GM21529 (cell line): Measurements from ENCODE around the gene DLGAP3.
"Not testable (repeated sequence)": the region's sequence is repeated elsewhere in the genome, so short reads cannot be mapped to it uniquely, and the experiment has no call there.

Experiments used
- ATAC-seq: cut with Tn5 transposase; IDR thresholded peaks from one replicate; pipeline ENCODE4 v1.9.1; 2021; ENCODE audit not compliant: unreplicated experiment

DLGAP3 gene

DNA sequence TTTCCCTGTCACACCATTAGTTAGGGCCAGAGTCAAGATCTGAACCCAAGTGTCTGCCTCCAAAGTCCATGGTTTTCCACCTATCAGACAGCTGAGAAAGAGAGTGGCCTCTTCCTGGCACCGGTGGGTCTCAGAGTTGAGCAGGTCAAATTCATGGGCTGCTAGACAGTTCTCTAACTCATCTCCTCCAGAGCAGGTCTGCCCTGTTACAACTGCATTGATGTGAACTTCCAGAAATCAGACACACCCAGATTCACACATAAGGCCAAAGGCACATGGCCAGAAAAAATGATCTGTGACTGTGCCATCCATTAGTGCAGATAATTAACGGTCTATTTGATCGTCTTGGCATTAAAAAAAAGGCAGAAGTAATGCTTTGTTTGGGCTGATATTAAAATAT is 87.4 kb downstream of the DLGAP3 start:
- ATAC-seq, result no peak

DNA sequence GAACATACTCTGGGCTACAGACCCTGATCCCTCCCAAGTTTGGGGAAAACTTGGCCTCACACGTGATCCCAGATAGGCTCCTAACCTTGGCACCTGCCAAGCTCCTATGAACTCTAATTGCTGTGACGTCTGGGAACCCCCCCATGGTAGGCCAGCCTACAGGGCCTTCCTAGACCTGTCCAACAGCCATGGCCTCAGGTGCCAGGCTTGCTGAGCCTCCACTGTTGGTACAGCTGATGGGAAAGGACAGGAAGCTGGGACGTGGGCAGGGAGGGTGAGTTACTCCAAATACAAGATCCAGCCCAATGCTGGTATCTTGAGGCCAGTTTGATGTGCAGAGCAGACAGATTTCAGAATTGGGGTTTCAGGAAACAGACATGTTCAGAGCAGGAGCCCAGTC is 89.0 kb downstream of the DLGAP3 start:
- ATAC-seq, result no peak

DNA sequence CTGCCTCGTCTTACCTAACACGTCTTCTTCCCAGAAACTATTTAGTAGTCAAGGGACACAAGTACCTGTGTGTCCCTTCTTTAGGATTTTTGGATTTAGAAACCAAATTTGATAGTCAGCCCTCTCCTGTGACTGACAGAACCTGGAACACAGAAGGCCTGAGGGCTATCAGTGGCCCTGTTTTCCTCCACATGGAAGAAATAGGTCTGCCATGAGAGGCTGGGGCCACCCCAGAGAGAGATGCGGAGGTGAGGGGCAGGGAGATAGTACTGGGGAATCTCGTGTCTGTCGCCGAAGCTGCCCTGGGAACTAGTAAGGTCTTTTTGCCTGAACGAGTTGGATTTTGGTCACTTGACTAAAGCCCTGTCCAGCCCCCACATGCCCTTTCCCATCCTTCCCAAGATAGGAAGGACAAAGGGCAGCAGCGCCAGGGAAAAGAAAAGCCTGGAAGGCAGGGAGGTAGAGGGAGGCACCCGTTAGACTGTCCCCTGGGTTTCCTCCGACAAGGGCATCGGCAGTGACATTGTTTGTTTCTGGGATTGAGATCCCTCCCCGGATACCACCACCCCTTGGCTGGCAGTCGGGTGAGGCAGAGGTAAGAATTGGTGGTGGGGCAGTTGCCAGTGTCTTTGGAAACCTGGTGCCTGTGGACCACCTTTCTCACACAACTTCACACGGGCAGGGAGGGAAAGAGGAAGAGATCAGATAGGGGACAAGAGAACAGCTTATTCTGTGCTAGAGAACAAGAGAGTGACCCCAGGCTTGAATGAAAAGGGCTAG is 89.7 kb downstream of the DLGAP3 start:
- no peak for ATAC-seq

DNA sequence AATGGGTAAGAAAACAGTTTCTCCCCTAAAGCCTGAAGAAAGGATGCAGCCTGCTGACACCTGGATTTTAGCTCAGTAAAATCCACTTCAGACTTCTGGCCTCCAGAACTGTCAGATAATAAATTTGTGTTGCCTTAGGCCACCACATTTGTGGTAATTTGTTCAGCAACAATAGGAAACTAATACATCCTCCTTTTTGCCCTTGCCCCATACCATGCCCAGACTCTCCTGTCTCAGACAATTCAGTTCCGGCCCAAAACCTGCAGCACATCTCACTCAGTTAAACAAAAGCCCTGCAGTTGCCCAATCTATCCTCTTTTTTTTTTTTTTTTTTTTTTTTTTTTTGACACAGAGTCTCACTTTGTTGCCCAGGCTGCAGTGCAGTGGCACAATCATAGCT is 95.7 kb downstream of the DLGAP3 start:
- ATAC-seq, result no peak

DNA sequence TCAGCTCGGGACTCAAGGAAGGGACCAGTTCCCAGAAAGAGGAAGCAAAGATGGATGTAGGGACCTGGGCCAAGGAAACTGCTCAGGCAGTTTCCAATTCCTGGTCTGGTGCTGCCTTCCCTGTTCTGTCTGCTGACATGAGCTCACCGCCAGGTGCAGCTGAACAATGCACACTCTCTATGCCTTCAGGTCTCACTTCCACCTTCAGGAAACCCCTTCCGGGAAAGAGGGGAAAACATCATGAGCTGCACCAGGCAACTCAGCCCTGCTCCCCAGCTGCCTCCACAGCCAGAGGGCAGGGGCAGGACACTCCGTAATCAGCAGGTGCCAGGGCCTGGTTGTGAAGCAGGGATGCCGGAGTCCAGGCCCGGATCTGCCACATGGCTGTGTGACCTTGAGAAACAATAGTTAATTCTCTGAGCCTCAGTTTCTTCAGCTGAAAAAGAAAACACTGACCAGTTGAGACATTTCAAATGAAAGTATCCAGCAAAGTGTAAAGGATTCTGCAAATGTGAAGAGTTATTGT is 97.7 kb downstream of the DLGAP3 start:
- no peak for ATAC-seq

DNA sequence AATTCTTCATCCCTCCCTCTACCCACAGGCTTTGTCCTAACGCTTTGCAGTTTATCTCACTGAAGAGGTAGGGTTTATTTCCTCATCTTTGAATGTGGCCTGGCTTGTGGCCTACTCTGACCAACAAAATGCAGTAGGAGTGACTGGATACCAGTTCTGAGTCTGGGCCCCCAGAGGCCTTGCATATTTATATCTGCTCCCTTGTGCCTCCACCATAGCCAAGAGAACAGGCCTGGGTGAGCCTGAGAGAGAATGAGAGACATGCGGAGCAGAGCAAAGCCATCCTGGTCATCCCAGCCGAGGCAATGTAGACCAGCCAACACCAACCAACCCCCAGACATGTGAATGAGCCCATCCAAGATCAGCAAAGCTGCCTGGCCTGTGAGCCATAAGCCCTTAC is 100.2 kb downstream of the DLGAP3 start:
- ATAC-seq, result no peak

DNA sequence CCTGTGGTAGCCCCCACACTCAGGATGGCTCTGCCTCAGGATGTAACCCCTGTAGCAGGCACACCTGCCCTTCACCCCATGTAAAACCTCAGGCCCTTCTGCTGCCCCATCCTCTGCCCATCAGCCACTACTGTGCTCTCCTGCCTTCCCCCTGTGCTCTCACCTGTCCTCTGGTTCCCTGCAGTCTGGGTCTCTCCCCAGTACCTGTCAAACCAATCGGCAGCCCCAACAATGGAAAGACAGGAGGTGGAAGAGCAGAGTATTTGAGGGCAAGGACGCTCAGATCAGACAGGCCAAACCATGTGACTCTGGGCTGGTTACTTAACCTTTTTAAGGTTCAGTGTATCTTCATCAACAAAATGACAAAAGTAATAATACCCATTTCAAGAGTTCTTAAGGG is 100.8 kb downstream of the DLGAP3 start:
- no peak for ATAC-seq

DNA sequence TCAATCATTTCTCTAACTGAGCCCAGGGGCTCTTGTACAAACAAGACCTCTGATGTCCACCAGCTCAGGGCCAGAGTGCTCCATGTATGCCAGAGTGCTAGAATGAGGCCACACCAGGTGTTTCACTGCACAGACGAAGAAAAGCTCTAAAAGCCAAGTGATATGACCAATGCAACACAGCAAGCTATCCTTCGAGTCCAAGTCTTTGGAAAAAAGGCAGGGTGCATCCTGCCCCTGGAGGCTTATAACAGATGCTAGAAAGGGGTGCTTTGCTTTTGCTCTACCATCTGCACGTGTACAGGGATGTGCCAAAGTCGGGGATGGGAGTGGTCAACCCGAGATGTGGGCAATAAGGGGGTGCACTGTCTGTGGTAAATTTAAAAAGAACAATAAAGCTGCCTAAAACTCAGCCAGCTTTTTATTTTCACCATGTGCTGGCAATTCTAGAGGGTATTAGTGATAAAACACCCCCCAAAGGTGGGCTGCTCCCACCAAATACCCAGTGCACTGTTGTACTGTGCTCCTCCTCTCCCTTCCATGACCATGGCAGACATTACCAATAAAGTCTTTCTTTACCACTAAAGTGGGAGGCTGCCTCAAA is 102.0 kb downstream of the DLGAP3 start:
- ATAC-seq, result no peak

DNA sequence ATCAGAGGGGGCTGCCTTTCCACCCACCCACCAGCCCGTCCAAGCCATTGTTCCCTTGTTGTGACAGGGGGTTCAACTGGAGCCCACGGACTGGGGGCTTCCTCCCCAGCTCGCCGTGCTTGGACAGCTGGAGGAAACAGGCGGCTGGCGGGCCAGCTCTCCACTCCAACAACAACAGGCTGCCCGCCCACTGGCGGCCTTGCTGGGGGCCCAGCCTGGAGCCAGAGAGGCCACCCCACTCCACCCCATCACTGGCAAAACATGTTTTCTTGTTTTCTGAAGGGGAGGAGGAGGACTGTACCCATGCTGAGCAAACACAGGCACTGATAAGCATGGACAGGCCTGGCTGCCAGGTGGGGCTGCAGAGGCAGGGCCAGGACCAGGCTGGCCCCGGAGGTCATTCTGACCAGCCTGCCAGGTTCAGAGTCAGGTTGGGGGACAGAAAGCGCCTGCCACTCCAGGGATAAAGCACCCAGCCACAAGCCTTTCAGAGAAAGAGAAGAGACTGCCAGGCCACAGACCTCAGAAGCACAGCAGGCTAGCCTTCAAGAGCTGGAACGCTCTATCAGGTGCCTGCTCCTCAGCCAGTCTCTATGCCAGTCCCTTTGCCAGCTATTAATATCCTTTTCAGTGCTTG is 103.9 kb downstream of the DLGAP3 start:
- no peak for ATAC-seq

DNA sequence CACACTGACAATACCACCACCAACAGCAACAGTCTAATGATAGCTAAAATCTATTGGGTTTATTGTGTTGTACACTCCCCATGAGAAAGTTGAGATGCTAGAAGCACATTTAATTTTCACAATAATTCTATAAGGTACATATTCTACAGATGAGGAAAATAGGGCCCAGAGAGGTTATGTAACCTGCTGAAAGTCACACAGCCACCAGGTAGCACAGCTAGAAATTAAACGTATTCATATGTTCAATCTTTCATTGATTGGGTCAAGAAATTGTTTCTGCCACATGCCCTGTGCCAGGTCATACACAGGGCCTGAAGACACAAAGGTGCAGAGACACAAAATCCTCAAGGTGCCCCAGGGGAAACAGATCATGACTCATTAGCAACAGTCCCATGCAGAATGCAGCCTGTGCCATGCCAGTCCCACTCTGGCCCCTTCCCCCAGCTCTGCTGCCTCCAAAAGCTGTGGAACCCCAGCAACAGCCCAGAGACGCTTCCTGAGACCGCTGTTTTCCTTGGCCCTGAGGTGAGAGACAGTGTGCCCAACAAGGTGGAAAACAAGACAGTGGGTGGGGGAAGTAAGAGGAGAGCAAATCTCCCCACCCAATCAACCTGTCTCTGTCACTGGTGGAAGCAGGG is 104.5 kb downstream of the DLGAP3 start:
- ATAC-seq, result no peak

DNA sequence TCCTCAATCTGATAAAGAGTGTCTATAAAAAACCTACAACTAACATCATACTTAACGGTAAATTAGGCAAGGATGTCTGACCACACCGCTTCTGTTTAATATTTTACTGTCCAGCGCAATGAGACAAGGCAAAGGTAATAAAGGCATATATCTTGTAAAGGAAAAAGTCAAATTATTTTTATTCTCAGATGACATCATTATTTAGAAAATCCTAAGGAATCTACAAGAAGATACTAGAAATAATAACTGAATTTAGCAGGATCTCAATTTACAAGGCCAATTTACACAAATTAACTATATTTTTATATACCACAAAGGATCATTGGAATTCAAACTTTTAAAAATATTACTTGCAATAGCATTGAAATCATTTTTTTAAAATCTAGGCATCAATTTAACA is 107.2 kb downstream of the DLGAP3 start:
- no peak for ATAC-seq

DNA sequence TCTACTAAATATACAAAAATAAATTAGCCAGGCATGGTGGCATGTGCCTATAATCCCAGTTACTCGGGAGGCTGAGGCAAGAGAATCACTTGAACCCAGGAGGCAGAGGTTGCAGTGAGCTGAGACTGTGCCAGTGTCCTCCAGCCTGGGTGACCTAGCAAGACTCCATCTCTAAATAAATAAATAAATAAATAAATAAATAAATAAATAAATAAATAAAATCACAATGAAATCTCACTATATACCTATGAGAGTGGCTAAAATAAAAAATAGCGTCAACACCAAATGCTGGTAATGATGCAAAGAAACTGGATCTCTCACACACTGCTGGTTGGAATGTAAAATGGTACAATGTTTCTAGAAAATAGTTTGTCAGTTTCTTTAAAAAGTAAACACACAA is 110.6 kb downstream of the DLGAP3 start:
- ATAC-seq, result not testable (repeated sequence)

DNA sequence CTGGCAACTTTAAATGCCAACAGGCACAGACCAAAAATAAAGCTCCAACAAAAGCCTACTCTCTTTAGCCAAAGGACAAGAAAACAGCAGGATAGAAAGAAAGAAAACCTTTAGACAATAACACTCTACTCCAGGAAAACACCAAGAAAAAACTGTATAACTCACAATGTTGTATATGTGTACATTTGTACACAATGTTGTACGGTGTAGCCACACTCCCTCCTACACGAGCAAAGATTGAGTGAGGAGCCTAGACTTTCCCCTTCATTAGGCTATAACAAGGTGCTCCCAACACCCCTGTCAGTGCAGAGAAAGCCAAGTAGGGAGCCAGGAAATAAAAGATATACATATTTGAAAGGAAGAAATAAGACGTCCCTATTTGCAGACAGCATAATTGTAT is 112.7 kb downstream of the DLGAP3 start:
- ATAC-seq, result no peak

DNA sequence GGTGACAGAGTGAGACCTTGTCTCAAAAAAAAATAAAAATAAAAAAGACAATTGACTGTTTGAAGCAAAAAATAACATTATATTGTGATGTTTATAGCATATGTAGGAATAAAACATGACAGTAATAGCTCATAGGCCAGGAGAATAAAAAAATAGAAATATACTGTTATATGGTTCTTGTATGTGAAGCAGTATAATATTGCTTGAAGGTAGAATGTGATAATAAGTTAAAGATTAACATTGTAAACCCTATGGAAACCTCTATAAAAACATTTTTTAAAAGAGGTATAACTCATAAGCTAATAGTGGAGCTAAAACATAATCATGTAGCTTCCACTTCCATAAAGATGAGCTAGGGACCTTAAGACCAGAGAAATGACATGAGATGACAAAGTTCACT is 113.1 kb downstream of the DLGAP3 start:
- no peak for ATAC-seq
